Fibroblast of mammary gland (primary cell): ENCODE results near the gene PBX1.

Source experiments
- DNase-seq: peaks from one replicate; pipeline ENCODE4 v3.0.0-alpha.2; 2010; ENCODE audit warnings: low read depth
- H3K4me3 ChIP-seq: 2 replicates; pipeline ENCODE4 v1.5.1; 2011; ENCODE audit warnings: low read depth, mild to moderate bottlenecking, low read length, moderate library complexity; ENCODE audit not compliant: control insufficient read depth
- CTCF ChIP-seq: conservative IDR thresholded peaks from 2 replicates; pipeline ENCODE4 v1.5.1; 2011; ENCODE audit warnings: low read depth, low read length, inconsistent platforms; ENCODE audit not compliant: control insufficient read depth, insufficient read depth

The PBX1 gene

DNA sequence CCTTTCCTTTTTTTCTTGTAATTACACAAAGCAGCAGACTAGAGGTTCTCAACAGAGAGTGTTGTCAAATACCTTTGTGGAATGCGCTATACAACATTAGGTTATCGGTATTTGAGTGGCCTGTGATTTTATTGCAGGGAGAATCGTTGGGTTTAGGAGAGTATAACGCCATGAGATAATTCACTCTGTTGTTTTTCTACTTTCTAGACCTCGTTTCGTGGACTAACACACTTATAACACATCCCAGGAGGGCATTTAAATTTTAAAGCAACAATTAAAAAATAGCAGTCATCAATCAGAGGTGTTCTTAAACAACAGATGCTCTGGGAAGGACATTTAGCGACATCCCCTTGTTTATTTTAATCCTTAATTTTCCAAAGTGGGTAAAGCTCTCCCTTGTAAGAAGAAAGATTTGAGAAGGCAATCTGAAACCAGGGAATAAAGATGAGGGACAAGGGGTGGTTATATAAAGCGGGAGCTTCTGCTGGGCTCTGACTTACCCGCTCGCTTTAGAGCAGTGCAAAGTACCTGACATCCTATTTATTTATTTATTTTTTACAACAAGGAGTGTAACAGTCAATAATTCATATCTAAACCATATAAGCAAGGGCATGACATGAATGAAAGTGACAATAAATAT is 4.9 kb downstream of the PBX1 start:
- no peak for TF ChIP-seq CTCF
- DNase-seq: peak; percentile 45
- H3K4me3 ChIP-seq: peak overlapping the region; percentile 70

- no peak for TF ChIP-seq CTCF
- H3K4me3 ChIP-seq: peak overlapping the region; percentile 70
- no peak for DNase-seq
Measured at GRCh38 chr1:164564378-164564777, 5.4 kb downstream of the PBX1 start.

GRCh38 chr1:164565357-164565756 is 6.4 kb downstream of the PBX1 start:
- peak; percentile 51 for DNase-seq
- no peak for TF ChIP-seq CTCF

GRCh38 chr1:164567774-164568173 is 8.8 kb downstream of the PBX1 start:
- no peak overlapping the region for H3K4me3 ChIP-seq
- no peak for TF ChIP-seq CTCF
- DNase-seq: no peak

More at GRCh38 chr1:164565357-164565756, 6.4 kb downstream of the PBX1 start:
- no peak overlapping the region for H3K4me3 ChIP-seq

DNA sequence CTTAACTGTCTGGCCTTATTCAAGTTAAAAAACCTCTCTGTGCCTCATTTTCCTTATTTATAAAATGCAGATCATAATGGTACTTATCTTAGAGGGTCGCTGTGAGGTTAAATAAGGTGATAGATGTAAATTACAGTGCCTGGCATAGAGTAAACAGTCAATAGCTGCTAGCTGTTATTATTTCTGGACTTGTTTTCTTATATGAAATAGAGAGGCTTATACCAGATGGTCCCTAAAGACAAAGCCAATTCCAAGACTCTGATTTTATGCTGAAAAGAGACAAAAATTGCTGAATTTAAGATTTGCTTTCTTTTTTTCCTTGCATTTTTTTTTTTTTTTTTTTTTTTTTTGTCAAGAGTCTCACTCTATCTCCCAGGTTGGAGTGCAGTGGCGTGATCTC is 10.3 kb downstream of the PBX1 start:
- no peak for TF ChIP-seq CTCF
- no peak overlapping the region for H3K4me3 ChIP-seq
- DNase-seq: no peak

- no peak for TF ChIP-seq CTCF
- no peak for DNase-seq
- no peak overlapping the region for H3K4me3 ChIP-seq
Measured at GRCh38 chr1:164569866-164570265, 10.9 kb downstream of the PBX1 start.

DNA sequence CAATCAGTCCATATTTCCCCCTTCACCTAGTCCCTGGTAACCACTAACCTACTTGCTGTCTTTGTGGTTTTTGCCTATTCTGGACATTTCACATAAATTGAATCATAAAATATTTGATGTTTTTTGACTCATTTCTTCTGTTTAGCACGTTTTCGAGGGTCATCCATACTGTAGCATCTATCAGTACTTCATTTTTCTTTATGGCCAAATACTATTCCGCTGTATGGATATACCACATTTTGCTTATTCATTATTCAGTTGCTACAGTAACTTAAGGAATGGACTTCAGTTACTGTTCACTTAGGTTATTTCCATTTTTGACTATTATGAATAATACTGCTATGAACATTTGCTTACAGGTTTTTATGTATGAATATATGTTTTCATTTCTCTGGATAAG is 12.3 kb downstream of the PBX1 start:
- DNase-seq: no peak
- no peak overlapping the region for H3K4me3 ChIP-seq
- no peak for TF ChIP-seq CTCF
